Gastrocnemius medialis (tissue), 4 donors: ENCODE data around the gene CWF19L2. TPM values are rescaled to one million over a fixed set of nuclear protein-coding genes. Genes with fewer than 3 reads are reported as not detected.

ENCODE experiments used
- ATAC-seq, 2 donors: fragments of 150-250 bp; one replicate each; pipeline ENCODE4 v1.9.1; 2016
- DNase-seq, 2 donors: peaks; one replicate each; pipeline ENCODE4 v3.0.0-alpha.2; 2019
- H3K27ac ChIP-seq, 4 donors: fragments of 200-600 bp; sonication (generic); 1 replicate in 1 of 4; 2 replicates in 3 of 4; pipeline ENCODE4 v1.5.1; 2016 to 2018; ENCODE audit warnings: mild to moderate bottlenecking in 2 of 4, moderate library complexity in 1 of 4
- H3K27me3 ChIP-seq, 3 donors: fragments of 200-600 bp; sonication (generic) in 2 of 3; 1 replicate in 1 of 3; 2 replicates in 2 of 3; pipeline versions ENCODE4 v1.5.1 to v1.6.0; 2016 to 2019; ENCODE audit warnings: mild to moderate bottlenecking in 1 of 3, moderate library complexity in 1 of 3
- H3K36me3 ChIP-seq, 2 donors: fragments of 200-600 bp; sonication (generic) in 1 of 2; one replicate each; pipeline ENCODE4 v1.5.1; 2017 to 2018
- H3K4me1 ChIP-seq, 2 donors: fragments of 200-600 bp; sonication (generic) in 1 of 2; one replicate each; pipeline ENCODE4 v1.5.1; 2016 to 2017; ENCODE audit warnings: mild to moderate bottlenecking in 2 of 2
- H3K4me3 ChIP-seq, 4 donors: fragments of 200-600 bp; sonication (generic) in 3 of 4; 1 replicate in 1 of 4; 2 replicates in 3 of 4; pipeline ENCODE4 v1.5.1; 2016 to 2019; ENCODE audit warnings: mild to moderate bottlenecking in 2 of 4
- H3K9me3 ChIP-seq, 3 donors: fragments of 200-600 bp; sonication (generic) in 2 of 3; 1 replicate in 1 of 3; 2 replicates in 2 of 3; pipeline ENCODE4 v1.5.1; 2016 to 2019
- CTCF ChIP-seq, 5 experiments: fragments of 450-650 bp in 3 of 5; fragments of 200-600 bp in 2 of 5; sonication (generic) in 2 of 5; IDR thresholded peaks in 4 of 5; conservative IDR thresholded peaks in 1 of 5; 1 replicate in 4 of 5; 2 replicates in 1 of 5; pipeline ENCODE4 v1.5.1; 2016 to 2019; ENCODE audit warnings: antibody characterized with exemption in 5 of 5, mild to moderate bottlenecking in 3 of 5, moderate library complexity in 3 of 5
- POLR2A ChIP-seq, 2 donors: fragments of 450-650 bp; IDR thresholded peaks; one replicate each; pipeline ENCODE4 v1.6.1; 2017; ENCODE audit warnings: antibody characterized with exemption in 2 of 2, mild to moderate bottlenecking in 2 of 2, moderate library complexity in 2 of 2
- in situ Hi-C, 4 donors: fragments of 200-750 bp; cut with MboI; loops; one replicate each; pipeline versions ENCODE4 v1.15.0 to v1.8.0; 2017; ENCODE audit warnings: low sequenced_read_pairs in 4 of 4
- intact Hi-C: fragments of 100-400 bp; cut with DNase I; formaldehyde crosslinking; loops from one replicate; pipeline ENCODE4 v1.15.1; 2023; ENCODE audit warnings: low total_unique reads
- total RNA-seq, 4 donors: library from RNA; depleted of rRNA; stranded (reverse); fragments of >200 nt; gene quantifications; one replicate each; pipeline versions ENCODE4 v1.1.0 to v1.2.3, GENCODE V29; 2016

Gene CWF19L2
- total RNA-seq, 4 donors from 2014 or later: 6.5 to 17.4 (median 9.8) TPM

GRCh38 chr11:107442715-107443215 lies 14.9 kb downstream of the CWF19L2 start:
- in situ Hi-C loops: no loop called here
- intact Hi-C loops: no loop called here
- DNase-seq (no peak), ATAC-seq (no peak)
- H3K9me3 ChIP-seq: no peaks in the 10 kb centered on the region
- TF ChIP-seq POLR2A (IDR thresholded peaks at IDR 0.05): no peak
- TF ChIP-seq CTCF (IDR thresholded peaks at IDR 0.05 in 4 of 5, conservative IDR thresholded peaks at IDR 0.05 in 1 of 5): no peak
- no peaks in the 10 kb centered on the region for H3K27me3 ChIP-seq
- peaks cover 0 to 44% of the 10 kb centered on the region in 2 donors for H3K36me3 ChIP-seq
- H3K4me1 ChIP-seq: peaks cover 0 to 11% of the 10 kb centered on the region in 2 donors
- no peak overlapping the region for H3K4me3 ChIP-seq
- no peak overlapping the region for H3K27ac ChIP-seq

GRCh38 chr11:107439586-107440167 lies 17.9 kb downstream of the CWF19L2 start:
- intact Hi-C loops: no loop called here
- ATAC-seq (no peak), DNase-seq (no peak)
- Histone ChIP-seq H3K4me3 (no peak overlapping the region), H3K27ac (no peak overlapping the region), H3K27me3 (no peaks in the 10 kb centered on the region), H3K4me1 (no peaks in the 10 kb centered on the region), H3K36me3 (peaks cover 0 to 49% of the 10 kb centered on the region in 2 donors), H3K9me3 (no peaks in the 10 kb centered on the region)
- TF ChIP-seq POLR2A (IDR thresholded peaks at IDR 0.05): no peak
- in situ Hi-C loops: no loop called here

- Histone ChIP-seq H3K27me3 (no peaks in the 10 kb centered on the region), H3K27ac (no peak overlapping the region), H3K9me3 (no peaks in the 10 kb centered on the region), H3K4me3 (no peak overlapping the region), H3K4me1 (no peaks in the 10 kb centered on the region), H3K36me3 (peaks cover 0 to 49% of the 10 kb centered on the region in 2 donors)
- in situ Hi-C loops (no loop called here), intact Hi-C loops (no loop called here)
- TF ChIP-seq POLR2A (IDR thresholded peaks at IDR 0.05) (no peak), CTCF (IDR thresholded peaks at IDR 0.05 in 4 of 5, conservative IDR thresholded peaks at IDR 0.05 in 1 of 5) (no peak)
- DNase-seq (no peak), ATAC-seq (no peak)
Measured at GRCh38 chr11:107438148-107438547, 19.5 kb downstream of the CWF19L2 start.

GRCh38 chr11:107430525-107430924 lies 27.1 kb downstream of the CWF19L2 start:
- in situ Hi-C loops (no loop called here), intact Hi-C loops (loop anchor here (5.0 kb wide), 1 partner anchor 48 kb away; no protein-coding TSS in a partner anchor)
- Histone ChIP-seq H3K9me3 (no peaks in the 10 kb centered on the region), H3K27ac (no peak overlapping the region), H3K4me1 (no peaks in the 10 kb centered on the region), H3K36me3 (peaks cover 0 to 10% of the 10 kb centered on the region in 2 donors), H3K4me3 (no peak overlapping the region), H3K27me3 (no peaks in the 10 kb centered on the region)
- no peak for DNase-seq
- TF ChIP-seq CTCF (IDR thresholded peaks at IDR 0.05 in 4 of 5, conservative IDR thresholded peaks at IDR 0.05 in 1 of 5) (no peak), POLR2A (IDR thresholded peaks at IDR 0.05) (no peak)
- ATAC-seq: no peak

- DNase-seq (no peak), ATAC-seq (no peak)
- Histone ChIP-seq H3K36me3 (peaks cover 0 to 10% of the 10 kb centered on the region in 2 donors), H3K4me1 (no peaks in the 10 kb centered on the region), H3K9me3 (no peaks in the 10 kb centered on the region), H3K27ac (no peak overlapping the region), H3K4me3 (no peak overlapping the region), H3K27me3 (no peaks in the 10 kb centered on the region)
- intact Hi-C loops (no loop called here), in situ Hi-C loops (no loop called here)
- TF ChIP-seq POLR2A (IDR thresholded peaks at IDR 0.05): no peak
- no peak for TF ChIP-seq CTCF (IDR thresholded peaks at IDR 0.05 in 4 of 5, conservative IDR thresholded peaks at IDR 0.05 in 1 of 5)
Measured at GRCh38 chr11:107427569-107428180, 29.9 kb downstream of the CWF19L2 start.
